Umbilical cord (tissue), 2 donors: ENCODE measurements around the gene SLC26A6. TPM values are rescaled to one million over a fixed set of nuclear protein-coding genes. Genes with fewer than 3 reads are reported as not detected.

Experiments used
- DNase-seq: peaks from one replicate; pipeline ENCODE4 v3.0.0-alpha.2; 2015; ENCODE audit warnings: low spot score
- total RNA-seq: library from RNA; depleted of rRNA; stranded (reverse); fragments of >200 nt; gene quantifications from one replicate; pipeline ENCODE4 v1.2.3, GENCODE V29; 2014; ENCODE audit warnings: low replicate concordance; ENCODE audit not compliant: insufficient read depth

SLC26A6 gene
- total RNA-seq, 1 donor from 2014 or later = 4.8 TPM

- DNase-seq = no peak
Observed at GRCh38 chr3:48633256-48633655, 2.0 kb downstream of the SLC26A6 start.

DNA sequence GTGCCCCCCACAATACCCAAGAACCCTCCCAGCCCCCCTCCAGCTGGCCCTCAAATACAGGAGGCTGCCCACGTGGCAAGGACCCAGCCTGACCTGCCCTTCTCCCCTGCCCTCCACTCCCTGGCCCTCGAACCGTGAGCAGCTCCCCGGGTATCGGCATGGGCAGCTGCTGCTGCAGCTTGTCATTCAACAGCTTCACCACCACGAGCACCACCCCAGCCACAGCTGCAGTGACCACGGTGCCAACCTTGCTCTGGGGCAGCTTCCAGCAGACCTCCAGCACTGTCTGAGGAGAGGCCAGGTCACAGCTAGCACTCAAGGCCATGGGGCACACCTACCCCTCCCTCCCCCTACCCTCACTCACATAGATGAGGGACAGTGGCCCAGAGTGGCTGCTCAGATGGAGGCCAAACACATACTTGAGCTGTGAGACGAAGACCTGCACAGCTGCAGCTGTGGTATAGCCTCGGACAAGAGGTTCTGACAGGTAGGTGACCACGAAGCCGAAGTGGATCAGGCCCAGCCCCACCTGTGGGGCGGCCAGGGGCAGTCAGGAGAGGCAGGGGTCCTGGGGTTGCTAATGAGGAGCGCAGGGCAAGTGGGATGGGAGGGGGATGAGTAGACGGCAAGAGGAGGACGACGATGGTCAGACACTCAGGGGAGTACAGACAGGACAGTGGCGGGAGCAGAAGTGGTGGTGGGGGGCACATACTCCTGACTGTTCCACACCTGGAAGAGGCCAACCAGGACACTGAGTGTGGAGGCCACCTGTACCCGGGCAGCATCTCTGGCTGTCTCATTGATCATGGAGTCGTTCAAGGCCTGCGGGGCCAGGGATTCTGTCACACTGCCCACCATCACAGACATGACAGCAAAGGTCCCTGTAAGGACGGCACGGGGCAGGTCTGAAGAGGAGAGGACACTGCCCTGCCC, 3.5 kb downstream of the SLC26A6 start:
- DNase-seq = no peak

DNA sequence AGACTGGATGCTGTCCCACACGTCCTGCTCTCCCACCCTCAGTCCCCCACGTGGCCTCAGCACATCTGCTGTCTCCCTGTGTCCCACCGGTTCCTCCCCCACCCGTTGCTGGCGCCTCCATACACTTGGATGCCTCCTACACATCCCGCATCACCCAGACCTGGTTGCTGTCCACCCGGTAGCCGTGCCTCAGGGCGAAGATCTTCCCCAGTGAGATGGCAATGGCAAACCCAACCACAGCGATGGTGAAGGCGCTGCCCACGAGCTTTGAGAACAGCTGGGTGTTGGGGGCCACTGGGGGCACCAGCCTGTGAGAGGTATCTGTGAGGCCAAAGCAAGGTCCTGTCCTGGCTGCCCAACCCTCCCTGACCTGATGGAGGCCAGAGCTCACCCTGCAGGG, 4.4 kb downstream of the SLC26A6 start:
- DNase-seq = no peak

GRCh38 chr3:48630407-48630806, 4.9 kb downstream of the SLC26A6 start:
- no peak for DNase-seq

DNA sequence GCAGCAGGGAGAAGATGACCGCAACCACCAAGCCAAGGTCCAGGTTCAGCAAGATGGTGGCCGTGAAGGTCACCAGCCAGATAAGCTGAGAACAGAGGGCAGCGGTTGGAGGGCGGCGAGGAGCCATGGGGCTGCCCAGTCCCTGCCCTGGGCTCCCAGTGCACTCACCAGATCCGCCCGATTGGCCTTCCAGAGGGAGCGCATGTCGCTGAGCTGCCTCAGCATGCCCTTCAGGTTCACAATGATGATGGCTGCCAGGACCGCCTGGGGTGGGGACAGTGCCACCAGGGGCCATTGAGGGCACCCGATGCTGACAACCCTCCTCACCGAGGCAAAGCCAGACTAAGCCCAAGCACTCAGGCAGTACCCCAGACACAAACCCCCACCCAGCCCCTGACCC, 5.4 kb downstream of the SLC26A6 start:
- no peak for DNase-seq

GRCh38 chr3:48628277-48629017, 6.8 kb downstream of the SLC26A6 start:
- no peak for DNase-seq

DNA sequence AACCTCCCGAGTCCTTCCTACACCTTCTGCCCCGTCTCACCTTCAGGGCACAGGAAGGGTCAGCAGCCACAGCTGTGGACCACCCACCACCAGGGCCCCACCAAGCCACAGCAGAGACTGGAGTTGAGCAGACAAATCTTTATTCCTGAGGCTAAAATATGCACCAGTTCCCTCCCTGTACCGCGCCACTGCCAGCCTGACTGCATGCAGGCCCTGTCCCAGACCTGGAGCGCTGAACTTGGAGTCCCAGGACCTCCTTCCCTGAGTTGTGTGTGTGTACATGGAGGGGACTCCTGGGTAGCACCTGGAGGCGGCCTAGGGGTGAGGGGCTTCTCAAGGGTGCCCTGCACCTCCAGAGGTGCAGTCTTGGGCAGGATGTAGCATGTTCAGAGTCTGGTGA, 9.7 kb downstream of the SLC26A6 start:
- no peak for DNase-seq

DNA sequence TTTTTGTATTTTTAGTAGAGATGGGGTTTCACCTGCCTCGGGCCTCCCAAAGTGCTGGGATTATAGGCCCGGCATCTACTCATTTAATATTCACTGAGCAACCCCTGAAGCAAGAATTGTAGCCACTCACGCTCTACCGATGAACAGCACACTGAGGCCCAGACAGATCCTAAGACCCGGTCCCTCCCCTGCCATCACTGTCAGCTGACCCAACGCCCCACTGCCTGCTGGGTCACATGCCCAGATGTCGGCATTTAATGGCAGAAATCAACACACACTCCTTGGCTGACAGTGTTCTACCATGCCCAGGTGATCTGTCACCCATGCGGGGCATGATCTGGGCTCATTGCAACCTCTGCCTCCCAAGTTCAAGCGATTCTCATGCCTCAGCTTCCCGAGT, 10.5 kb downstream of the SLC26A6 start:
- no peak for DNase-seq

DNA sequence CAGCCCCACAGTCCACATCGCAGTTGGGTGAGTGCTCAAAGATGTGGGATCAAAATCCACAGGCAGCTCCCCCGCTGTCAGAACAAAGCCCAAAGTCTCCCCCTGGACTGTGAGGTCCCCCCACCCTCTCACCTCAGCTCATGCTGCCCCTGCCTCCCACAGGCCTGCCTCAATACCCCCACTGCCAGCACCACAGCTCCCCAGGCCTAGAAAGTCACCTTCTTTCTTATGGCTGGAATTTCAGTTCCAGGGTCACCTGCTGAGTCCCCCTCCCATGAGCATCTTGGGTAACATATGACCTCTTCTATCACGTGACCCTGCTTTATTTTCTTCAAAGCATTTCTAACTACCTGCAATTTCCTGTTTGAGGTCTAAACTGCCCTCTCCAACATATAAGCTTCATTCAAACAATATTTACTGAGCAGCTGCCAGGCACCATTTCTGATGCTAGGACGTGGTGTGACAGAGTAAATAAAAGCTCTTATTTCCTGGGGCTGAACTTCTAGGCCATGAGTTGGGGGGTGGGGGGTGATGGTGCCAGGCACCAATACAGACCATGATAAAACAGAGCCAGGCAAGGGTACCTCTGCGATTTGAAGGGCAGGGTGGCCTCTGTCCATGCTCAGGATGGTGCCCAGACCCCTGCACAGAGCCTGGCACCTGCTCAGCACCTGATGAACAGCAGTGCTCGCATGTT, 11.3 kb downstream of the SLC26A6 start:
- DNase-seq = no peak

GRCh38 chr3:48621461-48621869, 13.8 kb downstream of the SLC26A6 start, which contains the start of gene TMEM89:
Gene TMEM89, minus strand, starts transcription at chr3:48621769. Its CDS starts 13 bp downstream, at chr3:48621756.
- DNase-seq = no peak

DNA sequence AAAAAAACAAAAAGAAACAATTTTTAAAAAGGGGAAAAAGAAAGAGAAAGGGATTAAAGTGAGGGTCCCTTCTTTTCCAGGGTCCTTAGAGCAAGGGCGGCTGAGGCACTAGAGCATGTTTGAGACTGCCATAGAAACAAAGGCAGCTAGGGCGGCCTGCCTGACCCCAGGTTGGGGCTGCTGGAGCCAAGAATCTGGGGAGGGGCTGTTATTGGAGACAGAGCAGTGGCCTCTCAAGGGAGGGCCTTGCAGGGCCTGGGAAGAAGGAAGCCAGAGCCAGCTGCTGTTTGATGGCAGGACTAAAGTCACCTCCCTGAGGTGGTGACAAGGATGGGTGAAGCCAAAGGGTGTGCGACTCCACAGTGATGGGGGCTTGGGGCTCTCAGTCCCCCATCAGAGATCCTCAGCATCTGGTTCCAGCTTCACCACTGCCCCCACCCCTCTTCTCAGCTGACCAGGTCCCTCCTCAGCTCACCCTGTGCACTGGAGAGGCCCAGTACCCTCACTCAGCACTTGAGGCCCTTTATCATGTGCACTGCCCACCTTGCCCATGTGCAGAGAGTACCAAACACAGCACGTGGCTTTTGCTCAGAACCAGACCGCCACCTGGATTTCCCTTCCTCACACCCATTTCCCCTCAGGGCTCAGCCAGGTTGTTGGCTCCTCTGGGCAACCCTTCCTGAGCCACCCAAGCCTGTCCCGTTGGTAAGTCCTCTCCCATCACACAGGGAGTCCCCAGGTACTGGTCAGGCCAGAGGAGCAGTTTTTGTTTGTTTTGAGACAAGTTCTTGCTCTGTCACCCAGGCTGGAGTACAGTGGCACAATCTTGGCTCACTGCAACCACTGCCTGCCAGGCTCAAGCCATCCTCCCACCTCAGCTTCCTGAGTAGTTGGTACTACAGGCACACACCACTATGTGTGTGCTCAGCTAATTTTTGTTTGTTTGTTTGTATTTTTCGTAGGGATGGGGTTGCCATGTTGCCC, 15.4 kb downstream of the SLC26A6 start:
- DNase-seq = no peak

DNA sequence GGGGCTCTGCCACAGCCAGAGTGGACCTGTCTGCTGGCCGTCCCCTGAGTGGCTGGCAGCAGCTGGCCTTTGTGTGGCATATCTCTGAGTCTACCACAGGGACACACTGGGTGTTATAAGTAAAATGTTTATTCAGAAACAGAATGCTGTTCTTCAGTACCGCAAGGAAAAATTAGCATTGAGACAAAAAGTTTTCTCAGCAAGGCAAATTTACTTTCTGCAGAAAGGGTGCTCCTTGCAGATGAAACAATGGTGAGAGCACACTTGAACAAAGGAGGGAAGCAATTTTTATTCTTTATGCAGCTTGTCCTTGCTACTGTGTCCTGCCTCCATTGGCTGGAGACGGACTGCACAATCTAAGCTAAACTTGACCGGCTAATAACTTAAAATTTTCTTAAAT, 17.7 kb downstream of the SLC26A6 start:
- DNase-seq = no peak

DNA sequence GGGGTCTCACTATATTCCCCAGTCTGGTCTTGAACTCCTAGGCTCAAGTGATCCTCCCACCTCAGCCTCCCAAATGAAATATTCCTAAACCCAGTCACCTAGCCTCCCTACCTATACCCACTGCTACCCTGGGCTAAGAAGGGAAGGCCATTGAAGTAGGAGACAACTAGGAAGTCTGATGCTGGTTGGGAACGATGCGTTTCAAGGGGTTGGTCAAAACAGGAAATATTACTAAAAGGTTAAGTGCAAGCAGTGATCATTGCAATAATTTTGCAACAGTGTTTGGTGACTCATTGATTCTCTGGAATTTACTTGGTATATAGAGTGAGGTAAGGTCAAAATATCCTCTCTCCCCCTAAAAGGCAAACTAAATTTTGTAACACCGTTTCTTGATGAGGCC, 21.2 kb downstream of the SLC26A6 start:
- DNase-seq = no peak

DNA sequence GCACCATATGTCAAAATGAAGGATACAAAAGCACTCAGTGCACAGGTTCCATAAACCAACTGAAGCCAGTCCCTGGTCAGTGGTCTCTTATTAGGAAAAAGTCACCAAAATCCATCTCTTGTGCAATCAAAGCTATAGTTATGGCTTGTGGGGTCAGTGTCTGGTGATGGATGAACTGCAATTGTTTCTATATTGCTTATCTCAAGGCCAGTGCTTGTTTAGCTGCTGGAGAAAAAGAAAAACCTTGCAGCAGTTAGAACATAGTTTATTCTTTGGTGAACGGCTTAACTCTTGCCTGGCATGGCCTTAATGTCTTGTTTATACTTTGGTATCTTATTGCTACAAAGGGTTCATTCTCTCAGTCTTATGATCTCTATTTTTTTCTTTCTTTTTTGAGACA, 23.0 kb downstream of the SLC26A6 start:
- DNase-seq = no peak

- DNase-seq = peak; percentile 95
Observed at GRCh38 chr3:48609088-48610005, 25.9 kb downstream of the SLC26A6 start, which contains the start of gene UQCRC1. Gene UQCRC1, minus strand, starts transcription at chr3:48609646. Its CDS starts 26 bp downstream, at chr3:48609620.

GRCh38 chr3:48607519-48607918, 27.7 kb downstream of the SLC26A6 start:
- DNase-seq = no peak

DNA sequence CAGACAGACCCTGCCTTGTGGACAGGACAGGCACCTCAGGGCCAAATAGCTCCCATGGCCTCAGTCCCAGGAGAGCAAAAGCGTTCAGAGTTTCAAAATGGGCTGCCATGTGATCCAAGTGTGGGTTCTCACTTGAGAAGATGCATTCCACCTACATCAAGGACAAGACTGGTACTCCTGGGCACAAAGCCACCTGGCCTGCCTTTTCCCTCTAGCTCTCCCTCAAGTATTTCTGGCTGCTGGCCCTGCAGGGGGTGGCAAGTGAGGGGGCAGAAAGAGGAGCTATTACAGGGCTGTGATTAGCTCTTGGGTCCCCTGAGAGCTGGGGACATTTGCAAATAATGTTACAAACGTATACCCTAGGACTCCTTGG, 33.7 kb downstream of the SLC26A6 start:
- no peak for DNase-seq

DNA sequence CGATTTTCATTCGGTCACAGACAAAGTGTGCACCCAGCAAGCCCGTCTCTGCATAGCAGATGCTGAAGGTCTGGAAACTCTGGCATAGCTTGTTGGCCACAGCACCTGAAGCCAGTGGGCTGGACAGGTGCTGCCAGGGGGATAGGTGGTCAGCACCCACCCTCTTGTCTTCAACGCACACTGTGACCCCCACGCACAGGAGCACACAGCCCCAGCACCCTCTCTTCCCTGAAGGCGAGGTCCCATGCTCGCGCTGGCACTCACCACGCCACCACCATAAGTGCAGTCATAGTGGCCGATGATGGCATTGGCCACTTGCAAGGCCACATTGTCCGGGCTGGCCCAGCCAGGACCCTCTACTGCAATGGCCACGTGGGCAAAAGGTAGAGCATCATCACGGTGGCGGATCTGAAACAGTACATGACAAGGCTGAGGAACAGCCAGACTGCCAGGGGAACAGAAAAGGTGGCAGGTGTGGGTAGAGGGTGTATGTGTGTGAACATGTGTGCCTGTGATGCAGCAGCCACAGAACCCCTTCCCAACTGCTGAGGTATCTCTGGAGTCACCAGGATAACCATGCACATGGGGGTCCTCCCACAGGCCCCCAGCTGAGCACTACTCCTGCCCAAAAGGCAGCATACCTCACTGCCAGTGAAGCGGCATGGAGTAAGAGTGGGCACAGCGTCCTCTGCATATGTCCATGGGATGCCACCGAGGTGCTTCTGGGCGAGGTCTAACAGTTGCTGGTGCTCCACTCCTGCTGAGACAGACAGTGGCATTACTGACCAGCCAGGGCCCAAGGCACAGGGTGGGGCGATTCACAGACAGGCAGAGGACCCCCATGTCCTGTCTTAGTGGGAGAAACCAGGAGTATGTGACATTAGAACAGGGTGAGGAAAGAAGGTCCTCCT, 34.3 kb downstream of the SLC26A6 start:
- DNase-seq = no peak
